ENCODE results near the gene SETD7.
A peak's percentile ranks its signal among the peaks of the same experiment; 100 is the strongest.

SETD7 gene

DNA sequence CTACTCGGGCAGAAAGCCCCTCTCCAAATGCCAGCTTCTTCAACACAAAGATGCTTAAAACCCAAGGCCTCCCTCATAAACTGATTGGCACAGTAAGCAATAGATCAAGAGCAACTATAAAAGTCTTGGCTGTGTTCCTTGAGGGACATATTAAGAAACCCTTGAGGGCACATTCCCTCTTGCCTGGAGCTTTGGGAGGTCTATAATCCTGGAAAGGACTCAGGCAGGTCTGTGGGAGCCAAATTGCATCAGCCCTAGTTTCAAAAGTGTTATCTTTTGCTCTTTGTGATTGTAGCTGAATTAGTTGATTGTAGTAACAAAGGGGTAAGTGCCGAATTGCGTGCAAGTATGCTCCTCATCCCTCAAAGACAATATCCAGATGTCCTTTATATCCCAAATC is 18.6 kb upstream of the SETD7 start:
- DNase-seq (ENCODE audit: low spot score) = no peak

DNA sequence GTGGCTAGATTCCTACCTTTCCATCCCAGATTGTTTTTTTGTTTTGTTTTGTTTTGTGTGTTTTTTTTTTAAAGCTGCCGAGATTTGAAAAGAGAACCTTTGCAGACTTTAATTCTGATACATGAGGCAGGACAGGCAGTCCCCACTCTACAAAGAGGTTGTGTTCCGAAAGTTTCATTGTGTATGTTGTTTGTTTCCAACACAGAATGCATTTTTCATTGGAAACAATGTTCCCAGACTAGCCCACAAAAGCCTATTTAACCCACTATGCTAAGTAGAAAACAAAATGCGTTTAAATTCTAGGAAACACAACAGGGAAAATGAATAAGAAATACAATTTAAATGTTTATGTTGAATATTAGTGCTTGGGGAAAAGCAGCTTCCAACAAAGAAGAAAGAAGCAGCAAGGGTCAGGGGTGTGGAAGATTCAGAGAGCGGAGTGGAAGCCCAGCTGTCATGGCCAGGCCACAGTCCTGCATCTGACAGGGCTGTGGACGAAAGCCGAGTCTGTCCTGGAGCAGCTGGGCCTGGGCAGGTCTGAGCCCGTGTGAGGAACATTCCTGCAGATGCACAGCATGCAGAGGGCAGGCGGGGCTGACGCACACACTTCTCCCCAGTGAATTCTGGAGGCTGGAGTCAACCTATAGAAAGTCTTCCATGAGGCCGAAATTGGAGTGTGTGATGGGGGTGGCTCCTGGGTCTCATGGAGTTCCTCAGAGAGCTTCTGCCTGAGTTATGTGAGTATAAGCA is 12.4 kb upstream of the SETD7 start:
- DNase-seq (ENCODE audit: low spot score) = no peak

DNA sequence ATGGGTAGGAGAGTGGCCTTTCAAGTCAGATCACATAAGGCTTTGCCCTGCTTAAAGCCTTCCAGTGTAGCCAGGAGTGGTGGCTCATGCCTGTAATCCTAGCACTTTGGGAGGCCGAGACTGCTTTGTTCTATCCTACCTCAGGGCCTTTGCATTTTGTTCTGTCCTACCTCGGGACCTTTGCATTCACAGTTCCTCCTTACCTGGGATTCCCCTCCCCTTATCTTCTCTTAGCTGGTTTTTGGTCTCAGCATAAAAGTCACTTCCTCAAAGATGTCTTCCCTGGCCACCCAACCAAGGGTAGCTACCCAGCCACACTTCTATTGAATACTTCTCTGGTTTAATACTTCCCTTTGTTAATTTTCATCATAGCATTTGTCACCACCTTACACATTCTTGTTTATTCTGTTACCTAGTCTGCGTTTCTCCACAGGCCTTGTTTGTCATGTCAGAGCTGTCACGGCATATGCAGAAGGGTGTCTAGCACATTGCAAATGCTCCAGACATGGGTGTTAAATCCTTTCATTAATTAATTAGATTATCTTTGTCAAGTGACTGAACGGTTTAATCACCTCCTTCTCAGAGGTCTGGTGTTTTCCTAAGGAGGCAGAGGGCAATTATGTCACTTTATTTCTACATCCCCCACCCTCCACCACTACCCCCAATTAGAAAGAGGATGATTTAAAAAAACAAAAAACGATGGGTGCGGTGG is 11.3 kb upstream of the SETD7 start:
- DNase-seq (ENCODE audit: low spot score) = no peak

DNA sequence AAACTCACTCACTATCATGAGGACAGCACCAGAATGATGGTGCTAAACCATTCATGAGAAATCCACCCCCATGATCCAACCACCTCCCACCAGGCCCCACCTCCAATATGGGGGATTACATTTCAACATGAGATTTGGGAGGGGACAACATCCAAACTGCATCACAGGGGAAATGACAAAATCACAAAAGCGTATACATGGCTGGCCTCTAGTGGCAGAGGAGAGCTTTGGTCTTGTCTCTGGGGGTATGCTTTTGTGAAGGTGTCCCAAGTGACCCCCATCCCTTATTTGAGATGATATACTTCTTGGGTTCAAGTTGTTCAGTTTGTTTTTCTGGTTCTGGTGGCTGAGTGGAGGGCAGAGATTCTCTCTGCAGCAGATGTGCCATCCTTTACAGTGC is 8.5 kb upstream of the SETD7 start:
- DNase-seq (ENCODE audit: low spot score) = no peak

DNA sequence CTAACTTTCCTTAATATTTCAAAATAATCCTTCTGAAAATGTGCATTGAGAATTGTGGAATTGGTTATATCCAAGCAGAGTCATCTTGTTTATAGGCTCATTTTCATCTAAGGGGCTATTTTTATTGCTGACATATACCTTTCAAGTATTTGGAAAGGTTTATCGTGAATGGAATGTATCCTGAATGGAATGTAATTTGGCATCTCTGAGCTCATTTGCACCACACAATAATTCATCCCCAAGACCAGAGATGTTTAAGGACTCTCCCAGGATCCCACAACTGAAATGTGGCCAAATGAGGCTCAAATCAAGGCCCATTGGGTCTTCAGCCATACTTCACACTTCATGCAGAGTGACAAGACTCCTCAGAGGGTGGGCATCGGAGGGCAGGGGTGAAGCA is 7.5 kb upstream of the SETD7 start:
- DNase-seq (ENCODE audit: low spot score) = no peak

DNA sequence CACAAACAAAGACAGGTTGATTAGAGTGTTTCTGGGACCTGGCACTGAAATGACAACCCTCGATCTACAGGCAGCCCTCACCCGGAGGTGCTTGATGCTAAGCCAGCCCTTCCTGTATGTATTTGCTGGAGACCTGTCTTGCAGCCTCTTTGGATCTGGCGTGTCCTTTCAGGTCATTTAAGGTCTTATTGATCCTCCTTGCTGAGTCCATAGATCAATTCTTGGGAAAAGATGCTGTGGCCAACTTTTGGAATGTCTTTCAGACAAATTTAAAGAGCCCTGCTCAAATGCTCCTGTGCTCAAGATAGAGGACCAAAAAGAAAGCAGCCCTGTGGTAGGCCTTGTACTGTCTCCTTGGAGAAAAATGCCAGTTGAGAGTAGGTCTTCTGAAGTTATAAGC is 6.8 kb upstream of the SETD7 start:
- DNase-seq (ENCODE audit: low spot score) = no peak

DNA sequence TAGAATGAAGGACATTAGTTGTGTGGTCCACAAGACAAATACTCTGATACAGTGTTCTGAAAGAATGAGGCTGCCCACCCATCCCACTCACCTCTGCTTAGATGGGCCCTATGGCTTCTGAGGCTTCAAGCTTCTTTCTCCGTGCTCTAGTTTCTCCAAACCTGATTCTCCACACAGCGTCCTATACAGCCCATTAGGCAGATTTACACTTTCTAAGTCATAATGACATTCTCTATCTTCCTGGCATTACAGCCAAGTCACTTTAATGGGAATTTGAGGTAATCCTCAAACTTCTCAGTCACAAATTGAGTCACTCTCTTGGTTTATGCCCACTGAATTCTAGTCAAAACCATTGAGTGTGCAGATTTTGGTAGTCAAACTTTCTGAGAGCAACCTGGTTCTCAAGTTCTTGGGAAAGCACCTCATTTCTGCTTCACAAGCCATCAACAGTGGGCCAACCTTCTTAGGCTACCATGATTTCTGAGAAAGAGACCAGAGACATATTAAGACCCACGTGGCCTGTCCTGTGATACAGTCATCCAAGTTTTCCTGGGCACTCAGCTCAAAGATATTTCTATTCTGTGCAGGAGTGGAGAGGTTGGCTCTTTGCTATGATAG is 6.2 kb upstream of the SETD7 start:
- no peak for DNase-seq (ENCODE audit: low spot score)

DNA sequence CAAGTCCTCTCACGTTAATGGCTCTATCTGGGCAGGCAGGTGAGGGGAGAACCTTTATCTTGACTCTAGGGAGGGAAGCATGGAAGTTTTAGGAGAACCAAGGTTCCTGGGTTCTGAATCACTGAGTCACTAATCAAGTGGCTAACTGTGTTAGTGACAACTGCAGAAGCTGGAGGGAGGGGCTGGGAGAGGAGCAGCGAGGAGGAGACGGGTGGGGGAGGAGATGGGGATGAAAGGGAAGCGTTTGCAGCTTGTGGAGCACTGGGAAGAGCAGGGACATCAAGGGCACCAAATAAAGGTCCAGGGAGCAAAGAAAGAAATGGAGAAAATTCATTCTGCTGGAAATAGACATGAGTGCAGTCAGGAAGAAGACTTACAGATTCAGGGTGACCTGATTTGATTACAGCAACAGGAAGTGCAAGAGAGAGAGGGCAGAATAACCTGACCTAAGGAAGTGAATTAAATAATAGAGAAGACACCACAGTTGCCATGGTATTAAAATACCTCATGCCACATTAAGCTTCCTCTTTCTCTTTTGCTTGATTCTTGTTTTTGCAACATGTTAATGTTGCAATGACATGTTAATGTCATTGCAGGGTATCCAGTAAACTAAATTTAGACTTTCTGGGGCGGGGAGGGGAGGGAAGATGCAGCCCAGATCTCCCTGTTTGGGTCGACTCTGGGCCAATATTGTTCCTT is 4.5 kb upstream of the SETD7 start:
- DNase-seq (ENCODE audit: low spot score) = no peak

DNA sequence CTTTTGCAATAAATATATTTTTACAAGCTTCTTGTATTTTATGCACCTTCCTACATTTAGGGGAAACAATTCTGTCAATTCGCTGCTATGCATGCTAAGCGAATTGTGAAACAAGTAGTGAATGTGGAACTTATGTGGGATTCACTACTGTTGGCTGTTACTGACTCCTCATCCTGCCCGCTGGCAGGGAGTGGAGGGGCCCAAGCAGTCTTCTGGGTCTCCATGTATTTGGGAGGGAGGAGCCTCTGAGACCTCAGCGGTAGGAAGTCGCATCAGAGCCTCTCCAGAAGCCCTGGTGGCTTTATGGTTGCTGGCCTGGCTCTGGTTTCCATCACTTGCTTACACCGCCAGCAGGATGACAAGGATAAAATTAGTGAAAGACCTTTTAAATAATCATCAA is 3.7 kb upstream of the SETD7 start:
- no peak for DNase-seq (ENCODE audit: low spot score)

DNA sequence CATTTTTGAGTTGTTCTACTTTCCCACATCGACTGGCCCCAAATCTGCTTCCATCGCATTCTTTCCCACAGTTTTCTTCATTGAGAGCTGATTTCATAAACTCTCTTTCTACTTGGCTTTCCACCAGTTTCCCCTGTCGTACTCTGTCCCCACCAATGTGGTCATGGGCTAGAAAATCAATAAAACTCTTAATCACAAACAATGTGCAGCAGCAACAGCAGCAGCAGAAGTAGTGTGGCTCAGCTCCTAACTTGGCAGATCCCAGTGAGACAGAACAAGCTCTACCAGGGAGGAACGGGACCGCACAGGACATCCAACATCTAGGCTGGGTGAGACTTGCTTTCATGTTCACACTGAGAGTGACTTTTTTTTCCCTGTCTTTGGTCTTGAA is 3.1 kb upstream of the SETD7 start:
- no peak for DNase-seq (ENCODE audit: low spot score)

DNA sequence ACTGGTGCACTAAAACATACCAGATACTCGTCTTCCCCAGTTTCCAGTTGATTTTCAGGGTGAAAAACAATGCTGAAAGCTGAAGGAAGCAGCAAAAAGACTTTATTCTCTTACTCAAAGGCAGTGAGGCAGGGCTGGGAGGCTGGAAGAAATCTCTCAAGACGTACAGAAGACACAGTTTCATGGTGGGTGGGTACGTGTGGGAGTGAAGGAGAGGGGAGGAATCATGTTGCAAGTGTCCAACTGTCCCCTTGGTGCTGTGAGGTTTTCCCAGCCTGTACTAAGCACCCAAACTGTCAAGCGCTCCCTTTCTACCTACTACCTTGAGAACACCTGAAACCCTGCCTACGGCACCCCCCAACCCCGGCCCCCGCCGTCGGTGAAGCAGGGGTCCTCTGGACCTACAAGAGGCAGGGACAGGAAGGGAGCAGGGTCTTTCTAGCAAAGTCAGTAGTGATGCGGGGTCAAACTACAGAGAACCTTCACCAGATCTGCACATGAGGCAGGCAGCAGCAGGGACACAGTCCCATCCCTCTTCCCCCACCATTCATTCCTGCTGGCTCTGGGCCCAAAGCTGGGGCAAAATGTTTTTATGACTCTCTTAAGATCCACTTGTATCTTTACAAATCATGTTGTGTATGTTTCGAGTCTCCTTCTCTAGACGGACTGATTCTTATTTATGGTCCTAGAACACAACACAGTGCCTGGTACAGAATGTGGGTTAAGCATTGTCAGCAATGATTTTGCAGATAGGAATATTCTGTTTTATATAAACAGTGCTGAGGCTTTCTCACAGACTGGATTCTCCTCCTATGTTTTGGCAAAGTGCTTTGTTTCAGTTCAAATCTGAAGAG is 2.4 kb upstream of the SETD7 start:
- no peak for DNase-seq (ENCODE audit: low spot score)

DNA sequence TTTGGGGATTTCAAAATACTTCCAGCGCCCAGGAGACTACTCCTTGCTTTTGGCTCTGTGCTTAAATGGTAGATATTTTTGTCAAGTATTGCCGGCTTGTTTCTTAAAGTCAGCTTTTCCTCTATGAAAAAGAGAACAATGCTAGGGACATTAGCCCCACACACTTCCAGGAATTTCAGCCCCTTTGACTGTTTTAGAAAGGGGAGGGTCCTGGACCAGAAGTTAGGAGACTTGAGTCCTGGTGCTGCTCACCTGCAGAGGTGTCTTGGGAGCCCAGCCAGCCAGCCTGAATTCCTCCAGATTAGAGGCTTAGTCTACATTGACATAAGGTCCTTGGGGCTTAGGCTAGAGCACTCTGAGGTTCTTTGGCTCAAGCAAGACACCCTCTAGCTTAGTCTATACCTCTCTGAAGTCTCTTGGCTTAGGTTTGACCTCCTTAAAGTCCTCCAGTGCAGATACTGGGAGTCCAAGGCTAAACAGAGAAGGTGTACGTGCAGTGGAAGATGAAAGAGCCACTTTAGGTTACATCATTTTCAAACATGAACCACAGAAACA is 1.6 kb upstream of the SETD7 start:
- peak; percentile 13 for DNase-seq (ENCODE audit: low spot score)

DNA sequence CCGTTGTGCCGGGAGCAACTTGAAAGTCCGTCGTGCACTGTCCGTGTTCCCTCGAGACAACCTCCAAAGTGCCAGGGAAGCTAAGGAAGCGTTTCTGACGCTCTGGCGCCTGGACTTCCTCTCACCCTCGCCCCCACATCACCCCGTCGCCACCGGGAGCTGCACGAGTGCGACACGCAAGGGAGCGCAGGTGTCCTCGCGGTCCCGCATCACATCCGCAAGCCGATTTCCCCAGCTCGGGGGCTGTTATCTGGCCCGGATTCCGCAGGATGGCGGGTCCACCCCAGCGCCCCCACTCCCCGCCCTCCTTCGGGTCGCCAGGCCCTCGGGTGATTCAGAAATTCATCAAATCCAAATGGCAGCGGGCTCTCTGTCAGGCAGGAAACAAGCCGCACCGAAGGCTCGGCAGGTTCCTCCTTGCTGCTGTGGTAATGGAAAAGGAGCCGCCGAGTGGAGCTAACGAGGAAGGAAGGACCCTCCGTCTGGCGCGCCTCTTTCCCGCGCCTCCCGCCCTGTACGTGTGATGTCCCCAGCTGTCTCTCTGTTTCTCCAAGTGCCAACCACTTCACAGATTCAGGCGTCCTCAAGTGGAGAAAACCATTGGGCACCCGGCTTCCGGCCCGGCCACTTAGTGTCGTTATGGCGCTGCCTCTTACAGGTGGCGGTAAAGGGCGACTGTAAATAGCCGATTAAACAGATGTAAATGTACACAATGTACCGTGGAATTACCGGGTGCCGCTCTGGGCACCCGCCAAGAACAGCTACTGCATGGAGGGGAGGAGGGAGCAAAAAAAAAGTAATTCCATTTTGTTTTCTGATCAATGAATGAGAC is 921 bp upstream of the SETD7 start:
- peak; percentile 63 for DNase-seq (ENCODE audit: low spot score)

DNA sequence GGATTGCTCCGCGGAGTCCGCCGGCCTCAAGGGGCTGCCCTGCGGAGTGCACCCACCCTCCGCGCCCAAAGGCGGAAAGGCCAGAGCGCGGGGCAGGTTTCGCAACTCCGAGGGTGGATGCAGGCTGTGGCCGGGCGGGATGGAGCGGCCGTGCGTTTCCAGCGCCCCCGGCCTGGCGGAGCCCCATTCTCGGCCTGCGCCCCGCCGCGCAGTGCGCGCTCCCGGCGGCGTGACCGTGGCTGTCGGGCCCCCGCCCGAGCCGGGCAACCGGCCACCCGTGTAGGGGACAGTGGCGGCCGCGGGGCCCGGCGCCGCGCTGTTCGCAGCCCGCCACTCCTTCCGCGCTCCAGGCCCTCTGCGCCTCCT is 331 bp downstream of the SETD7 start:
- DNase-seq (ENCODE audit: low spot score) = no peak

DNA sequence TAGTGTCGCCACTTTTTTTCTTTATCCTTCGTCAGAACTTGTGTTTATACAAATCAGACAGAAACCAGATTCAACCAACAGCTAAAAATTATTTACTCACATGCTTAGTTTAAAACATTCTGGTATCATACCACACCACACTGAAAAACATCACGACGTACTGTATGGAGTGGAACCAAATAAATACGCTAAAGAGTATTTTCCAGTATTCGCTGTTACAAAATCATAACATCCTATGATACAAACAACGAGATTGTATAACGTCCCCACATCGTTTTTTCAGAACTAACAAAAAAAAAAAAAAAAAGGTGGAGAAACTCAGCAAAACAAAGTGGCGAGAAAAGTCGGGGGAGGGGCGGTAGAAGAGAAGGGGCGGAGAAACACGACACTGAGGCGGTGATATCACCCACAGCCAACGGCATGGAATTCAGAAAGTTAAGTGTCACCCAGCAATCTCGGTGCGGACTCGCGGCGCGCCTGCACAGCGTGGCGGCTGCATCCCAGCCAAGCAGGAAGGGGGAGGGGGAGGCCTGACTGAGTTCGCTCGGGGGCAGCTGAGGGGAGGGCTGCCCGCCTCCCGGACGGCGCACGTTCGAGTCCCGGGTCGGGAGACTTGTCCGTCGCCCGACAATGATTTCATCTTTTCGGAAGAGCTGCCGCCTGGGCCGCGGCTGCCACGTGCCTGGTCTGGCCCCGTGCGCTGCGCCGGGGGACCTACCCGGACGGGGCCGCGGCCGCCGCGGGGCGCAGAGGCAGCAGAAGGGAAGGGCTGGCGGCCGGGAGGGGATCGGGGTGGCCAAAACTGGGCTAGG is 920 bp downstream of the SETD7 start:
- DNase-seq (ENCODE audit: low spot score) = peak; percentile 81

DNA sequence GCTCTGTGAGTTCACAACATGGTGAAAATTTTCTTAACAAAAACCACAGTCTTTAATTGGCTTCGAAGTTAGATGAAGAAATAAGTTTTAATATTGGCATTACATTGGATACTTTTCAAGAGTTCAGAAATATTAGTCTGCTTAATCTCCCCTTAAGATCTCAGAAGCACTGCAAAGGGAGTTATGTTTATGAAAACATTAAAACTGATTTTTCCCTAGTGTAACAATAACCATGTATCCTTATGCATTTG is 1.5 kb downstream of the SETD7 start:
- DNase-seq (ENCODE audit: low spot score) = no peak

DNA sequence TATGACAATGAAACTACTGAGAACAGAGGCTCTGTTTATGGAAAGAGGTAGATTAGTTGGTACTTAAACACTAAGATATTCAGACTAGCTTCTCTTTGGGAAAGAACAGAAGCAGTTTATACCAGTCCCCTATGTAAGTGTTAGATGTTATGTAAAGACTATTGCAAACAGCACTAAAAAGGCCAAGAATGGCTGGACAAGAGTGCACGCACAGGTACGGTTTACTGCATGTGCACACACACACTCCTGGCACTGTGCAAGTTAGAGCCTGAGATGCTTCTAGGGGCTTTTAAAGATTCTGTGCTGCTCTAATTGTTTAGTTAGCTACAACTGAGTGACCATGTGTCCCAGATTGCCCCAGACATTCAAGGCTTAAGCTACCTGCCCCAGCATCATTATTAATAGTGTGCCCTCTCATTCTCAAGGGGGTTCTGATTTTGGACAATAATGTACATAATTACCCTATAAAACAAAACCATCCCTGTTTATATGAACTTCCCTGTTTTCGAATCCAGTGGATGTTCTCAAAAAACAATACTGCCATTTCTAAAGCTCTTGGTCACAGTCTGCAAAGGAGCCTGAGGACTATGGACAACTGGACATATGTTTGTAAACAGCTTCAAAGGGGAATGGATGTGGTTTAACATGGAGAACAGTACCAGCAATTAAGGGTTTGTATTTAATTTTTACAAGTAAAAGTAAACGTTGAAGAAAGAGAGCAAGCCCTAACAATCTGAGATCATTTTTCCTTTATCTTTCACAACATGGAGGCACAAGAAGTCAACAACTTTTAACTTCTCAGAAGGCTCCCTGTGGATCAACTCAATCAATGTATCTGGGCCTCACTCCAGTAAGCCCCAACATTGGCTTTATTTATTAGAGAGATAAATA is 2.0 kb downstream of the SETD7 start:
- no peak for DNase-seq (ENCODE audit: low spot score)

DNA sequence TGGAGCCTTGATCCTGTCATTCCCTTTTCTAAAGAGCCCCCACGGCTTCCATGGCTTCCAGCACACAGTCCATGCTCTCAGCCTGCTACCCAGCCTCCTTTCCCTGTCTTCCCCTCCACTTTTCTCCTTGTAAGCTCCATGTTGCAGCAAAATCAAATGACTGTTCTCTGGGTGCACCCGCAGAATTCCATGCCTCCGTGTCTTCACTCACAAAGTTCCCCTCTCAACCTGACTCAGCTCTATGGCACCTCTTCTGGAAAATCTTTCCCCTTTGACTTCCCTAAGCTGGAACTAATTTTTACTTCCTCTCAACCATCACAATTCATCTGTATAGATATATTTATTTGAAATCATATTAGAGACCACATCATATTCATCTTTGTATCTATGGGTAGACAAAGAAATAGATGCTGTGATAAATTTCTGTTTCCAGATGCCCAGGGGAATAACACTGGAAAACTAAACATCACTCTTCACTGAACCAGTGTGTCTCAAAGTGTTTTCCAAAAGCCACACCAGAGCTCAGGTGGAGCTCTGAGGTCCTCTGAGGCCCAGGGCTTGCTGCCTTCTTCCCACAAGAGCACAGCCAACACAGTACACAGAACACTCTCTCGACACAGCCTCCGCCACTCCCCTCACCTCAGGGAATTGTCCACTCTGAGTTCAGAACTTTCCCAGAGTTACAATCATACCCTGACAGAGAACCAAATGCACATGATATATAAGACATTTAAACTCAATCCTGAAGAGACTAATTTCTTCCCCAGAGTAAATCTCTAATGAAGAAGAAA is 3.3 kb downstream of the SETD7 start:
- no peak for DNase-seq (ENCODE audit: low spot score)

Measured in SW480 (cell line).